Measurements from ENCODE around the gene TMOD2. TPM values are rescaled to one million over a fixed set of nuclear protein-coding genes. Genes with fewer than 3 reads are reported as not detected.

TMOD2 gene
- total RNA-seq, 8 experiments from 2014 or later = 0.66 to 70.4 (median 28.9) TPM

- Histone ChIP-seq H3K4me3 (no peak overlapping the region), H3K27ac (no peak overlapping the region), H3K4me1 (replicated peaks in 1 of 2) (no peaks in the 10 kb centered on the region)
- peak in 5 of 8 experiments; percentile 47 to 78 (median 54) for ATAC-seq (replicated peaks in 6 of 8)
- 44 to 100% (median 75%) methylated on average over 1 to 7 of the region's 7 CpGs for WGBS, 10 experiments
- in situ Hi-C loops (cut with MboI; ENCODE audit: low pct_unique_long_range_greater_than_20kb in 2 of 9, low sequenced_read_pairs in 9 of 9, unreplicated experiment in 9 of 9) = loop anchor here in 3 of 9 experiments (10.0 to 25.0 kb wide), 2 partner anchors 103 to 111 kb away; no protein-coding TSS in a partner anchor
These were observed 14.4 kb downstream of the TMOD2 start for GRCh38 chr15:51765751-51766150.

GRCh38 chr15:51766341-51766740, 14.9 kb downstream of the TMOD2 start:
- in situ Hi-C loops (cut with MboI; ENCODE audit: low pct_unique_long_range_greater_than_20kb in 2 of 9, low sequenced_read_pairs in 9 of 9, unreplicated experiment in 9 of 9) = loop anchor here in 3 of 9 experiments (10.0 to 25.0 kb wide), 2 partner anchors 104 to 112 kb away; no protein-coding TSS in a partner anchor
- ATAC-seq (replicated peaks in 6 of 8) = no peak
- no peaks in the 10 kb centered on the region for H3K4me1 ChIP-seq (replicated peaks in 1 of 2)
- H3K4me3 ChIP-seq = no peak overlapping the region
- WGBS, 10 experiments = 80 to 100% (median 86%) methylated on average over 1 of the region's 1 CpG; no CpG with 5 or more reads in 3 of the 10 experiments
- H3K27ac ChIP-seq = no peak overlapping the region

GRCh38 chr15:51768018-51768417, 16.6 kb downstream of the TMOD2 start:
- Histone ChIP-seq H3K4me1 (replicated peaks in 1 of 2) (no peaks in the 10 kb centered on the region), H3K27ac (no peak overlapping the region), H3K4me3 (no peak overlapping the region)
- ATAC-seq (replicated peaks in 6 of 8) = no peak
- 76 to 93% (median 80%) methylated on average over 1 to 5 of the region's 9 CpGs; no CpG with 5 or more reads in 4 of the 10 experiments for WGBS, 10 experiments
- in situ Hi-C loops (cut with MboI; ENCODE audit: low pct_unique_long_range_greater_than_20kb in 2 of 9, low sequenced_read_pairs in 9 of 9, unreplicated experiment in 9 of 9) = loop anchor here in 3 of 9 experiments (10.0 to 25.0 kb wide), 2 partner anchors 106 to 113 kb away; no protein-coding TSS in a partner anchor

- no peak overlapping the region for H3K27ac ChIP-seq
- no peak for ATAC-seq (replicated peaks in 6 of 8)
- WGBS, 10 experiments = 19 to 94% (median 69%) methylated on average over 1 to 3 of the region's 3 CpGs; no CpG with 5 or more reads in 1 of the 10 experiments
- in situ Hi-C loops (cut with MboI; ENCODE audit: low pct_unique_long_range_greater_than_20kb in 2 of 9, low sequenced_read_pairs in 9 of 9, unreplicated experiment in 9 of 9) = loop anchor here in 6 of 9 experiments (5.0 to 25.0 kb wide), 5 partner anchors 106 to 126 kb away; no protein-coding TSS in a partner anchor
- H3K4me1 ChIP-seq (replicated peaks in 1 of 2) = no peaks in the 10 kb centered on the region
- H3K4me3 ChIP-seq = no peak overlapping the region
These were observed 19.5 kb downstream of the TMOD2 start for GRCh38 chr15:51770902-51771301.

DNA sequence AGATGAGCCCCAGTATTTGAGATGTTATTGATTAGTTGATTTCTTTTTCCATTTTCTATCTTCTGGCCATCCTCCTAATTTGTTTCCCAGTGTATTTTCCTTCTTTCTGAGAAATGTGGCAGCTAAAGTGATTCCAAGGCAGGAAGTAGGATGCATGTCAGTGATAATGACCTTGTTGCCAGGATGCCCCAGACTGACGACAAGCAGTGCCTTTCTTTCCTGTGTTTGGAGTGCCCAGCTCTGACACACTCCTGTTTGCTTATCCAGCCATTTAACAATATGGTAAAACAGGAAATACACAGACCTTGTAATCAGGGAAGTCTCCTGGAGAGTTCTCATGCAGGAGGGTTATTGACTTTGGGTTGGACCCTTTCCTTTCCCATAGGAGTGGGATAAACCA, 20.4 kb downstream of the TMOD2 start:
- H3K4me3 ChIP-seq = no peak overlapping the region
- in situ Hi-C loops (cut with MboI; ENCODE audit: low pct_unique_long_range_greater_than_20kb in 2 of 9, low sequenced_read_pairs in 9 of 9, unreplicated experiment in 9 of 9) = loop anchor here in 6 of 9 experiments (5.0 to 25.0 kb wide), 5 partner anchors 107 to 127 kb away; no protein-coding TSS in a partner anchor
- H3K4me1 ChIP-seq (replicated peaks in 1 of 2) = no peaks in the 10 kb centered on the region
- WGBS, 10 experiments = 60 to 100% (median 75%) methylated on average over 1 of the region's 1 CpG; no CpG with 5 or more reads in 4 of the 10 experiments
- no peak overlapping the region for H3K27ac ChIP-seq
- peak in 3 of 8 experiments; percentile 17 to 94 (median 61) for ATAC-seq (replicated peaks in 6 of 8)

DNA sequence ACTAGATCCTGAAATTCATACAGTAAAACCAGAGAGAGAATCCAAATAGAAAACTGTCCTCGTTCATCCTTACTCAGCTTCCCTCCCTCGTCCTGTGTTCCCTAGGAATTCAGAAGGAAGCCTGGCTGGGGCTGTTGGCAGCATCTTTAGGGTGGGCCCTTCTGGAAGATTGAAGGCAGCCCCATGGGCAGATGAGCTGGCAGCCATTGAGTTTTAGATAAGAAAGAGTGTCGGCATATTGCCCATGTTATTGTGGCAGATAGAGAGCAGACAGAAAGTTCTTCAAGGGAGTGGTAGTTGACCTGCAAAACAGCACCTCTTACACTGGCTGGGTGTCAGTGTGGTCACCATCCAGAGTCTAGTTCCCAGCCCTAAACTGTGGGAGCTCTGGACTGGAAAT, 23.5 kb downstream of the TMOD2 start:
- in situ Hi-C loops (cut with MboI; ENCODE audit: low pct_unique_long_range_greater_than_20kb in 2 of 9, low sequenced_read_pairs in 9 of 9, unreplicated experiment in 9 of 9) = loop anchor here in 6 of 9 experiments (5.0 to 25.0 kb wide), 5 partner anchors 110 to 130 kb away; no protein-coding TSS in a partner anchor
- Histone ChIP-seq H3K27ac (no peak overlapping the region), H3K4me3 (no peak overlapping the region), H3K4me1 (replicated peaks in 1 of 2) (no peaks in the 10 kb centered on the region)
- WGBS, 10 experiments = 0 to 100% (median 78%) methylated on average over 1 to 3 of the region's 3 CpGs; no CpG with 5 or more reads in 3 of the 10 experiments
- no peak for ATAC-seq (replicated peaks in 6 of 8)

DNA sequence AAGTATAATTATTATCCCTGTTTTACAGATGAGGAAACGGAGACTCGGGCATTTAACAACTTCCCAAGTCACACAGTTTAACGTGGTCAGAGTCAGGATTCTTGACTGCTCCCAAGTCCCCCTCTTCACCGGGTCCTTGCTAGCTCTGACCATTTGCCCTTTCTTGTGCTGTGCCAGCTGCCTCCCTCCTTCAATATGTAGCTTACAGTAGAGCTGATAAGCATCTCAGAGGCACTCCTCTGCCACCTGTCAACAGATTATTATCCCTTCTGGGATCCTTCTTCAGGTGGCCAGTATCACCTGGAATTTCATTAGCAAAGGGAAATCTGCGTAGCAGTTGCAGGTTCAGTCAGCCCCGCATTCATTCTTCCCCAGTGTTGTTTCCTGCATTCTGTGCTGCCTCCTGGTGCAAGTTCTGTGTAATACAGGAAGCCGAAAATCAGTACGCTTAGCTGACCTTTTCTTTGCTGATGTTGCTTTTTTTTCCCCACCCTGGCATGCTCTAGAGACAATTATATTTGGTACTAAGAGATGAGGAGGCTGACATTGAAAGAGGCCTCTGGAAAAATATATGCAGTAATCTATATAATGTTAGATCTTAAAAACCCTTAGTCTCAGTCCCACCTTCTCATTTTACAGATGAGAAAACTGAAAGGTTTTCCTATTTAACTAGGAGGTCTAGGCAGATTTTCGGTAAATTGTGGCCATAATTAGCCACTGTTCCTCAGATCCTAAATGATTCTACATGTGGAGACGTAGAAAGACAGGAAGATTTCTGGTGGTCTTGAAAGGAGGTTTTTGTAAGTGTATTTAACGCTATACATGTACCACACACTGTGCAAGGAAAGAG, 24.8 kb downstream of the TMOD2 start:
- no peak overlapping the region for H3K4me3 ChIP-seq
- WGBS, 10 experiments = 33 to 87% (median 57%) methylated on average over 2 to 10 of the region's 11 CpGs; no CpG with 5 or more reads in 2 of the 10 experiments
- in situ Hi-C loops (cut with MboI; ENCODE audit: low pct_unique_long_range_greater_than_20kb in 2 of 9, low sequenced_read_pairs in 9 of 9, unreplicated experiment in 9 of 9) = loop anchor here in 3 of 9 experiments (10.0 kb wide), 3 partner anchors 111 to 131 kb away; no protein-coding TSS in a partner anchor
- H3K27ac ChIP-seq = no peak overlapping the region
- peak in 5 of 8 experiments; percentile 32 to 73 (median 51) for ATAC-seq (replicated peaks in 6 of 8)
- no peaks in the 10 kb centered on the region for H3K4me1 ChIP-seq (replicated peaks in 1 of 2)

DNA sequence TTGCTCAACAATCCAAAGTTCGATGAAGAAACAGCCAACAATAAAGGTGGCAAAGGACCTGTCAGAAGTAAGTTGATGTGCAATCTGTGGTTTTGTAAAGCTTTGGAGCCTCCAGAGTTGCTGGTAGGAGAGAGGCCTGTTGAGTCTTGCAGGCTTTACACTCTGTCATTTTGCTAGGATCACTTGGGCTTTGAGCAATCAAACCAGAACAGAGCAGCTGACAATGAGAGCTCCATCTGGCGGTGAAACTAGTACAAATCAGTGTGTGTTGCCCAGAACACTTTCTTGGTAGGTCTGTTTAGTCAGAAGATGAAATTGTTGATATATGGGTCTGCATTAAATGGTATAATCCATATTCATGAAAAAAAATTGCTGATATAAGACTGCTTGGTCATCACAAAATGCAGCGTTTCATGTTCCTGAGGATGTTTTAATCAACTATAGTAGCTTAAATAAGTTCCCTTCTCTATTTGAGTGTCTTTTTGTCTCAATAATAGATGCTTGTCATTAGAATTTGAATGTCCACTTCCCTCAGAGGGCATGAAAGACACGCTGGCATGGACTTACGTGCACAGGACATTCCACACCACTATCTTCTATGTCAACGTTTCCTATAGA, 25.7 kb downstream of the TMOD2 start:
- peak; percentile 58 to 97 (median 79) for ATAC-seq (replicated peaks in 6 of 8)
- H3K4me3 ChIP-seq = no peak overlapping the region
- 4 to 80% (median 39%) methylated on average over 1 to 6 of the region's 6 CpGs for WGBS, 10 experiments
- in situ Hi-C loops (cut with MboI; ENCODE audit: low pct_unique_long_range_greater_than_20kb in 2 of 9, low sequenced_read_pairs in 9 of 9, unreplicated experiment in 9 of 9) = loop anchor here in 3 of 9 experiments (10.0 kb wide), 3 partner anchors 112 to 132 kb away; no protein-coding TSS in a partner anchor
- H3K4me1 ChIP-seq (replicated peaks in 1 of 2) = no peaks in the 10 kb centered on the region
- no peak overlapping the region for H3K27ac ChIP-seq

DNA sequence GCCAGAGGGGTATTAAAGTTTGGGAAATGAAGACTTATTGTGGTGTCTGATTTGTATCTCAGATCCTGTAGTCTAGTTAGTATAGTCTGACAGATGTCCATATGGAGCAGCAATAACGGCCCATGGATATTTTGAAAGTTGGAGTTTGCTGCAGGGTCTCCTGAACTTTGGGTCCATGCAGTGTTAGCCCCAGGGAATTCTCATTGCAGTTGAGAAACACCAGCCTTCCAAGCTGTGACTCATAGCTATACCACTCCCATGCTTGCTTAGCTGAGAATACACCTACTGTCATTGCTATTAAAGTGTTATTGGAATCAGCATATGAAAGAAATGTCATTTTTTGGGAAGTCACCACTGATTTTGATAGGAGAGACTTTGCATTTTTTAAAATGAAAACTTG, 29.2 kb downstream of the TMOD2 start:
- WGBS, 10 experiments = 29 to 100% (median 62%) methylated on average over 1 of the region's 1 CpG; no CpG with 5 or more reads in 2 of the 10 experiments
- Histone ChIP-seq H3K4me1 (replicated peaks in 1 of 2) (no peaks in the 10 kb centered on the region), H3K27ac (no peak overlapping the region), H3K4me3 (no peak overlapping the region)
- peak in 3 of 8 experiments; percentile 31 to 79 (median 74) for ATAC-seq (replicated peaks in 6 of 8)
- in situ Hi-C loops (cut with MboI; ENCODE audit: low pct_unique_long_range_greater_than_20kb in 2 of 9, low sequenced_read_pairs in 9 of 9, unreplicated experiment in 9 of 9) = no loop called here

GRCh38 chr15:51781506-51781905, 30.1 kb downstream of the TMOD2 start:
- no peaks in the 10 kb centered on the region for H3K4me1 ChIP-seq (replicated peaks in 1 of 2)
- in situ Hi-C loops (cut with MboI; ENCODE audit: low pct_unique_long_range_greater_than_20kb in 2 of 9, low sequenced_read_pairs in 9 of 9, unreplicated experiment in 9 of 9) = no loop called here
- no peak overlapping the region for H3K4me3 ChIP-seq
- 0 to 100% (median 60%) methylated on average over 1 to 2 of the region's 2 CpGs; no CpG with 5 or more reads in 3 of the 10 experiments for WGBS, 10 experiments
- no peak for ATAC-seq (replicated peaks in 6 of 8)
- H3K27ac ChIP-seq = no peak overlapping the region

DNA sequence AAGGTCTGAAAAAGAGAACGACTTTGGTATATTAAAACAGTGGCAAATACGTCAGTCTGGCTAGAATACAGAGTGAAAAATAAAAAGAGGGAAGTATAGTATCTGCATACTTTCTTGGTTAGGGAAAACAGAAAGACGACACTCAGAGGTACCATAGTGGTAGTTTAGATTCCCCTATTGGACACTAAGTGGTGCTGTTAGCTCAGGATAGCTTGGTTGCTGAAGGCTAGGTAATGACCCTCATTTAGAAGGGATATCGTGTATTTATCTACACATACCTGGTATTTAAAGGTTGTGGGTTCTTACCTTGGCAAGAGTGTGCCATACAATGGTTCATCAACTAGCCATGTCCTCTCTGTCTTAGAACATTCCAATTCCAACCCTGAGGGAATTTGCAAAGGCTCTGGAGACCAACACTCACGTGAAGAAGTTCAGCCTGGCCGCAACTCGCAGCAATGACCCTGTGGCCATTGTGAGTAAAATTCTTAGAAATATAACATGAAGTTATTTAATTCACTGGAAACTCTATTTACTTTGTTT, 31.0 kb downstream of the TMOD2 start:
- in situ Hi-C loops (cut with MboI; ENCODE audit: low pct_unique_long_range_greater_than_20kb in 2 of 9, low sequenced_read_pairs in 9 of 9, unreplicated experiment in 9 of 9) = no loop called here
- ATAC-seq (replicated peaks in 6 of 8) = peak in 3 of 8 experiments; percentile 26 to 79 (median 59)
- Histone ChIP-seq H3K4me1 (replicated peaks in 1 of 2) (no peaks in the 10 kb centered on the region), H3K4me3 (no peak overlapping the region), H3K27ac (no peak overlapping the region)
- WGBS, 10 experiments = 38 to 75% (median 65%) methylated on average over 4 to 7 of the region's 7 CpGs

- in situ Hi-C loops (cut with MboI; ENCODE audit: low pct_unique_long_range_greater_than_20kb in 2 of 9, low sequenced_read_pairs in 9 of 9, unreplicated experiment in 9 of 9) = no loop called here
- ATAC-seq (replicated peaks in 6 of 8) = no peak
- Histone ChIP-seq H3K27ac (no peak overlapping the region), H3K4me1 (replicated peaks in 1 of 2) (no peaks in the 10 kb centered on the region), H3K4me3 (no peak overlapping the region)
- 44 to 96% (median 77%) methylated on average over 1 to 3 of the region's 3 CpGs; no CpG with 5 or more reads in 1 of the 10 experiments for WGBS, 10 experiments
These were observed 32.6 kb downstream of the TMOD2 start for GRCh38 chr15:51783967-51784366.
